Esophagus muscularis mucosa (tissue), 4 donors: Measurements from ENCODE around the gene ARMS2.

Experiments used
- CTCF ChIP-seq, 3 experiments: fragments of 200-600 bp in 2 of 3; fragments of 450-650 bp in 1 of 3; sonication (generic) in 2 of 3; IDR thresholded peaks; one replicate each; pipeline ENCODE4 v1.5.1; 2017 to 2019; ENCODE audit warnings: antibody characterized with exemption in 3 of 3, mild to moderate bottlenecking in 2 of 3, moderate library complexity in 1 of 3
- EP300 ChIP-seq: sonication (generic); formaldehyde crosslinking; IDR thresholded peaks from one replicate; pipeline ENCODE4 v1.6.1; 2017; ENCODE audit warnings: antibody characterized with exemption
- POLR2A ChIP-seq: fragments of 450-650 bp; IDR thresholded peaks from one replicate; pipeline ENCODE4 v1.6.1; 2017; ENCODE audit warnings: antibody characterized with exemption, moderate library complexity, mild to moderate bottlenecking, low read depth
- POLR2AphosphoS5 ChIP-seq, 2 donors: sonication (generic); formaldehyde crosslinking; IDR thresholded peaks; one replicate each; pipeline ENCODE4 v1.6.1; 2017; ENCODE audit warnings: antibody characterized with exemption in 2 of 2

- TF ChIP-seq POLR2A: no peak
- no peak for TF ChIP-seq CTCF (IDR thresholded peaks at IDR 0.05)
- TF ChIP-seq EP300: no peak
- no peak for TF ChIP-seq POLR2AphosphoS5 (IDR thresholded peaks at IDR 0.05)
Measured at GRCh38 chr10:122473116-122473515, 18.7 kb downstream of the ARMS2 start.
